ENCODE data around the gene FKBP4. TPM values are rescaled to one million over a fixed set of nuclear protein-coding genes. Genes with fewer than 3 reads are reported as not detected.

The FKBP4 gene
- total and polyA plus RNA-seq, 2 experiments from 2014 or later = 126 to 223 TPM

DNA sequence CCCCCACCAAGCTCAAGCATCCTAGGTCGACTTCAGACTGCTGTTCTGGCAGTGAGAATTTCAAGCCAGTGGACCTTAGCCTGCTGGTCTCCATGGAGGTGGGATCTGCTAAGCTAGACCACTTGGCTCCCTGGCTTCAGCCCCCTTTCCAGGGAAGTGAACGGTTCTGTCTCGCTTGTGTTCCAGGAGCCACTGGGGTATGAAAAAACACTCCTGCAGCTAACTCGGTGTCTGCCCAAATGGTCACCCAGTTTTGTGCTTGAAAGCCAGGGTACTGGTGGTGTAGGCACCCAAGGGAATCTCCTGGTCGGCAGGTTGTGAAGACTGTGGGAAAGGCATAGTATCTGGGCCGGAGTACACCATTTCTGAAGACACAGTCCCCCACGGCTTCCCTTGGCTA, 44.6 kb upstream of the FKBP4 start:
- no peak for ATAC-seq
- peaks cover 48% of the 10 kb centered on the region for H3K4me1 ChIP-seq (ENCODE audit: insufficient read depth)
- H3K4me3 ChIP-seq = no peak overlapping the region
- H3F3A ChIP-seq (replicated peaks; ENCODE audit: low read depth) = no peaks in the 10 kb centered on the region
- H3K27me3 Mint-ChIP-seq (ENCODE audit: insufficient read depth, low read depth, poor library complexity) = peaks cover 16% of the 10 kb centered on the region
- H3K9me3 Mint-ChIP-seq = no peaks in the 10 kb centered on the region
- no peak overlapping the region for H3K27ac ChIP-seq (ENCODE audit: low read depth)
- 0 out of 2 replicates have a peak, but pooled peaks cover 3% of the 10 kb centered on the region for H3K9me2 ChIP-seq (ENCODE audit: insufficient read depth)
- no peak overlapping the region for H3K4me3 Mint-ChIP-seq
- H2AFZ ChIP-seq = no peak overlapping the region
- DNase-seq (ENCODE audit: low spot score) = no peak
- peaks cover 48% of the 10 kb centered on the region for H3K4me1 Mint-ChIP-seq
- peaks cover 18% of the 10 kb centered on the region for H3K27me3 ChIP-seq (ENCODE audit: insufficient read depth)
- no peaks in the 10 kb centered on the region for H3K36me3 ChIP-seq (ENCODE audit: insufficient read depth)
- TF ChIP-seq NANOG (IDR thresholded peaks at IDR 0.05; ENCODE audit: borderline replicate concordance) = no peak
- TF ChIP-seq CREB1 (CRISPR knock-in tag; IDR thresholded peaks at IDR 0.05; ENCODE audit: low read depth) = no peak
- no peak for TF ChIP-seq ZNF114 (CRISPR knock-in tag; IDR thresholded peaks at IDR 0.05)
- TF ChIP-seq ETS1 (IDR thresholded peaks at IDR 0.05) = no peak
- H3K79me2 ChIP-seq (replicated peaks; ENCODE audit: insufficient read depth) = no peaks in the 10 kb centered on the region
- H3K4me2 ChIP-seq = peak overlapping the region; percentile 51; the same call in 1 of the 2 replicates
- no peaks in the 10 kb centered on the region for H3K36me3 Mint-ChIP-seq (ENCODE audit: low read depth)
- H3K27ac Mint-ChIP-seq = no peak overlapping the region
- no peaks in the 10 kb centered on the region for H4K20me1 ChIP-seq (replicated peaks; ENCODE audit: insufficient read depth)

- peaks cover 52% of the 10 kb centered on the region for H3K4me1 Mint-ChIP-seq
- Histone ChIP-seq H3F3A (replicated peaks; ENCODE audit: low read depth) (no peaks in the 10 kb centered on the region), H3K27ac (ENCODE audit: low read depth) (no peak overlapping the region), H3K4me1 (ENCODE audit: insufficient read depth) (peaks cover 57% of the 10 kb centered on the region), H4K20me1 (replicated peaks; ENCODE audit: insufficient read depth) (no peaks in the 10 kb centered on the region), H3K79me2 (replicated peaks; ENCODE audit: insufficient read depth) (no peaks in the 10 kb centered on the region), H3K27me3 (ENCODE audit: insufficient read depth) (peaks cover 18% of the 10 kb centered on the region), H3K4me2 (peak overlapping the region; percentile 56), H3K36me3 (ENCODE audit: insufficient read depth) (no peaks in the 10 kb centered on the region), H3K9me2 (ENCODE audit: insufficient read depth) (0 out of 2 replicates have a peak, but pooled peaks cover 3% of the 10 kb centered on the region), H3K4me3 (no peak overlapping the region), H2AFZ (no peak overlapping the region)
- no peak overlapping the region for H3K27ac Mint-ChIP-seq
- H3K27me3 Mint-ChIP-seq (ENCODE audit: insufficient read depth, low read depth, poor library complexity) = peaks cover 15% of the 10 kb centered on the region
- TF ChIP-seq STAT1 (IDR thresholded peaks at IDR 0.05; ENCODE audit: unreplicated experiment) = no peak
- TF ChIP-seq EZH2 (IDR thresholded peaks at IDR 0.05; ENCODE audit: low read depth, unreplicated experiment) = no peak
- TF ChIP-seq CREB1 (CRISPR knock-in tag; IDR thresholded peaks at IDR 0.05; ENCODE audit: low read depth) = no peak
- peak; percentile 51 for DNase-seq (ENCODE audit: low spot score)
- H3K9me3 Mint-ChIP-seq = no peaks in the 10 kb centered on the region
- no peaks in the 10 kb centered on the region for H3K36me3 Mint-ChIP-seq (ENCODE audit: low read depth)
- no peak; the same call in 1 of the 3 replicates for ATAC-seq
- peak overlapping the region; percentile 2; the same call in 1 of the 3 replicates for H3K4me3 Mint-ChIP-seq
Measured at GRCh38 chr12:2751230-2751629, 43.5 kb upstream of the FKBP4 start.

GRCh38 chr12:2751686-2752085, 43.1 kb upstream of the FKBP4 start:
- H3K4me2 ChIP-seq = peak overlapping the region; percentile 56
- H3K36me3 ChIP-seq (ENCODE audit: insufficient read depth) = no peaks in the 10 kb centered on the region
- no peak overlapping the region for H2AFZ ChIP-seq
- H3K4me1 ChIP-seq (ENCODE audit: insufficient read depth) = peaks cover 62% of the 10 kb centered on the region
- H3K27ac Mint-ChIP-seq = no peak overlapping the region
- no peaks in the 10 kb centered on the region for H3K36me3 Mint-ChIP-seq (ENCODE audit: low read depth)
- DNase-seq (ENCODE audit: low spot score) = peak; percentile 73
- H3F3A ChIP-seq (replicated peaks; ENCODE audit: low read depth) = no peaks in the 10 kb centered on the region
- H3K9me3 Mint-ChIP-seq = no peaks in the 10 kb centered on the region
- H3K27me3 ChIP-seq (ENCODE audit: insufficient read depth) = peaks cover 18% of the 10 kb centered on the region
- H3K27me3 Mint-ChIP-seq (ENCODE audit: insufficient read depth, low read depth, poor library complexity) = peaks cover 15% of the 10 kb centered on the region
- peak; percentile 60 for ATAC-seq
- H3K4me3 Mint-ChIP-seq = peak overlapping the region; percentile 1; the same call in 1 of the 3 replicates
- H3K4me1 Mint-ChIP-seq = peaks cover 56% of the 10 kb centered on the region
- H3K9me2 ChIP-seq (ENCODE audit: insufficient read depth) = 0 out of 2 replicates have a peak, but pooled peaks cover 3% of the 10 kb centered on the region
- H4K20me1 ChIP-seq (replicated peaks; ENCODE audit: insufficient read depth) = no peaks in the 10 kb centered on the region
- no peak overlapping the region for H3K4me3 ChIP-seq
- no peak overlapping the region for H3K27ac ChIP-seq (ENCODE audit: low read depth)
- H3K79me2 ChIP-seq (replicated peaks; ENCODE audit: insufficient read depth) = no peaks in the 10 kb centered on the region
- TF ChIP-seq JUNB (IDR thresholded peaks at IDR 0.05; ENCODE audit: unreplicated experiment) (no peak), STAT1 (IDR thresholded peaks at IDR 0.05; ENCODE audit: unreplicated experiment) (no peak), ZNF114 (CRISPR knock-in tag; IDR thresholded peaks at IDR 0.05) (no peak), EZH2 (IDR thresholded peaks at IDR 0.05; ENCODE audit: low read depth, unreplicated experiment) (no peak), POLR2AphosphoS5 (IDR thresholded peaks at IDR 0.05; ENCODE audit: low read depth) (no peak), ZNF331 (CRISPR knock-in tag; IDR thresholded peaks at IDR 0.05; ENCODE audit: low read depth) (no peak), EZH2phosphoT487 (IDR thresholded peaks at IDR 0.05; ENCODE audit: unreplicated experiment) (no peak), NANOG (IDR thresholded peaks at IDR 0.05; ENCODE audit: borderline replicate concordance) (no peak), CTCF (conservative IDR thresholded peaks at IDR 0.05; ENCODE audit: low read depth in 2 of 2) (peak; percentile 46 to 59)
- TF ChIP-seq, protein P1, sequence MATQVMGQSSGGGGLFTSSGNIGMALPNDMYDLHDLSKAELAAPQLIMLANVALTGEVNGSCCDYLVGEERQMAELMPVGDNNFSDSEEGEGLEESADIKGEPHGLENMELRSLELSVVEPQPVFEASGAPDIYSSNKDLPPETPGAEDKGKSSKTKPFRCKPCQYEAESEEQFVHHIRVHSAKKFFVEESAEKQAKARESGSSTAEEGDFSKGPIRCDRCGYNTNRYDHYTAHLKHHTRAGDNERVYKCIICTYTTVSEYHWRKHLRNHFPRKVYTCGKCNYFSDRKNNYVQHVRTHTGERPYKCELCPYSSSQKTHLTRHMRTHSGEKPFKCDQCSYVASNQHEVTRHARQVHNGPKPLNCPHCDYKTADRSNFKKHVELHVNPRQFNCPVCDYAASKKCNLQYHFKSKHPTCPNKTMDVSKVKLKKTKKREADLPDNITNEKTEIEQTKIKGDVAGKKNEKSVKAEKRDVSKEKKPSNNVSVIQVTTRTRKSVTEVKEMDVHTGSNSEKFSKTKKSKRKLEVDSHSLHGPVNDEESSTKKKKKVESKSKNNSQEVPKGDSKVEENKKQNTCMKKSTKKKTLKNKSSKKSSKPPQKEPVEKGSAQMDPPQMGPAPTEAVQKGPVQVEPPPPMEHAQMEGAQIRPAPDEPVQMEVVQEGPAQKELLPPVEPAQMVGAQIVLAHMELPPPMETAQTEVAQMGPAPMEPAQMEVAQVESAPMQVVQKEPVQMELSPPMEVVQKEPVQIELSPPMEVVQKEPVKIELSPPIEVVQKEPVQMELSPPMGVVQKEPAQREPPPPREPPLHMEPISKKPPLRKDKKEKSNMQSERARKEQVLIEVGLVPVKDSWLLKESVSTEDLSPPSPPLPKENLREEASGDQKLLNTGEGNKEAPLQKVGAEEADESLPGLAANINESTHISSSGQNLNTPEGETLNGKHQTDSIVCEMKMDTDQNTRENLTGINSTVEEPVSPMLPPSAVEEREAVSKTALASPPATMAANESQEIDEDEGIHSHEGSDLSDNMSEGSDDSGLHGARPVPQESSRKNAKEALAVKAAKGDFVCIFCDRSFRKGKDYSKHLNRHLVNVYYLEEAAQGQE (IDR thresholded peaks at IDR 0.05; ENCODE audit: unreplicated experiment) = peak; percentile 51

Measured in GM23338 (cell line).